SK-N-SH (cell line): ENCODE results near the gene PCGF3.

Source experiments
- CHD2 ChIP-seq: fragments of 150-350 bp; IDR thresholded peaks from 2 replicates; pipeline ENCODE4 v1.6.1; 2018; ENCODE audit warnings: low read length; ENCODE audit not compliant: partially characterized antibody
- EP300 ChIP-seq, 2 experiments: IDR thresholded peaks; 2 replicates each; pipeline versions ENCODE4 v1.4.0 to v1.6.1; 2012; ENCODE audit warnings: borderline replicate concordance in 1 of 2, low read depth in 1 of 2, low read length in 1 of 2
- EZH2phosphoT487 ChIP-seq: fragments of 200-600 bp; sonication (generic); IDR thresholded peaks from 2 replicates; pipeline ENCODE4 v1.6.1; 2017; ENCODE audit warnings: low read depth, mixed run types, mild to moderate bottlenecking, antibody characterized with exemption, moderate library complexity, borderline replicate concordance
- FOSL2 ChIP-seq: IDR thresholded peaks from 2 replicates; pipeline ENCODE4 v1.4.0; 2012; ENCODE audit warnings: low read depth, mild to moderate bottlenecking, moderate library complexity, borderline replicate concordance
- GABPA ChIP-seq: IDR thresholded peaks from 2 replicates; pipeline ENCODE4 v1.4.0; 2012; ENCODE audit warnings: low read depth, mild to moderate bottlenecking
- JUND ChIP-seq: IDR thresholded peaks from 2 replicates; pipeline ENCODE4 v1.4.0; 2012
- RFX5 ChIP-seq: IDR thresholded peaks from 2 replicates; pipeline ENCODE4 v1.6.1; 2012; ENCODE audit warnings: mild to moderate bottlenecking, improper control_type of control experiment, low read length
- TAF1 ChIP-seq: IDR thresholded peaks from 2 replicates; pipeline ENCODE4 v1.6.1; 2012; ENCODE audit warnings: low read depth, mild to moderate bottlenecking, low read length, moderate library complexity, borderline replicate concordance
- TF ChIP-seq, protein P1 (sequence below): fragments of 200-600 bp; sonication (generic); IDR thresholded peaks from 2 replicates; pipeline ENCODE4 v1.6.1; 2017; ENCODE audit warnings: antibody characterized with exemption, mild to moderate bottlenecking, moderate library complexity
- TF ChIP-seq, protein P2 (sequence below): IDR thresholded peaks from 2 replicates; pipeline ENCODE4 v1.4.0; 2012; ENCODE audit warnings: low read depth
- TF ChIP-seq, protein P3 (sequence below): IDR thresholded peaks from 2 replicates; pipeline ENCODE4; 2012

DNA sequence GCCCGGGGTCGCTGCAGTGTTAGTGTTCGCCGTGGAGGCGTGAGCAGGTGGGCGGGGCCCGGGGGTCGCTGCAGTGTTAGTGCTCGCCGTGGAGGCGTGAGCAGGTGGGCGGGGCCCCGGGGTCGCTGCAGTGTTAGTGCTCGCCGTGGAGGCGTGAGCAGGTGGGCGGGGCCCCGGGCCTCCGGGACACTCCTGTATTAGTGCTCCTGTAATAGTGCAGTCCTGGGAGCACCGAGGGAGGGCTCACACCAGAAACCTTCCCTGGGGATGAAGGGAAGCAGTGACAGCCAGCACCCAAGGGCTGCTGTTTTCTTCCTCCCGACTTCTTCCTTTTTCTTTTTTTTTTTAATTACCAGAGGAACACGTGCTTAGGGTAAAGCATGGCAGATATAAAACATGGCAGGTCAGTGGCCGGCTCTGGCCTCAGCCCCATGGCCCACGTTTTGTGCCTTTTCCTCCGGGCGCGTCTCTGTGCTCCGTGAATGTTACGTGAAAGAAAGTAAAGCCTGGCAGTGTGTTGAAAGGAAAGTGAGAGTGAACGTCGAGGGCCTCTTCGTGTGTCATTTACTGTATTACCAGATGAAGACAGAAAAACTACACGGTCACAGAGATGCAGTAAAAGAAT lies 42.0 kb downstream of the PCGF3 start:
- TF ChIP-seq RFX5, result no peak
- TF ChIP-seq, protein P1, sequence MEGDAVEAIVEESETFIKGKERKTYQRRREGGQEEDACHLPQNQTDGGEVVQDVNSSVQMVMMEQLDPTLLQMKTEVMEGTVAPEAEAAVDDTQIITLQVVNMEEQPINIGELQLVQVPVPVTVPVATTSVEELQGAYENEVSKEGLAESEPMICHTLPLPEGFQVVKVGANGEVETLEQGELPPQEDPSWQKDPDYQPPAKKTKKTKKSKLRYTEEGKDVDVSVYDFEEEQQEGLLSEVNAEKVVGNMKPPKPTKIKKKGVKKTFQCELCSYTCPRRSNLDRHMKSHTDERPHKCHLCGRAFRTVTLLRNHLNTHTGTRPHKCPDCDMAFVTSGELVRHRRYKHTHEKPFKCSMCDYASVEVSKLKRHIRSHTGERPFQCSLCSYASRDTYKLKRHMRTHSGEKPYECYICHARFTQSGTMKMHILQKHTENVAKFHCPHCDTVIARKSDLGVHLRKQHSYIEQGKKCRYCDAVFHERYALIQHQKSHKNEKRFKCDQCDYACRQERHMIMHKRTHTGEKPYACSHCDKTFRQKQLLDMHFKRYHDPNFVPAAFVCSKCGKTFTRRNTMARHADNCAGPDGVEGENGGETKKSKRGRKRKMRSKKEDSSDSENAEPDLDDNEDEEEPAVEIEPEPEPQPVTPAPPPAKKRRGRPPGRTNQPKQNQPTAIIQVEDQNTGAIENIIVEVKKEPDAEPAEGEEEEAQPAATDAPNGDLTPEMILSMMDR, result no peak
- TF ChIP-seq, protein P2, sequence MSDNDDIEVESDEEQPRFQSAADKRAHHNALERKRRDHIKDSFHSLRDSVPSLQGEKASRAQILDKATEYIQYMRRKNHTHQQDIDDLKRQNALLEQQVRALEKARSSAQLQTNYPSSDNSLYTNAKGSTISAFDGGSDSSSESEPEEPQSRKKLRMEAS, result no peak
- TF ChIP-seq, protein P3, sequence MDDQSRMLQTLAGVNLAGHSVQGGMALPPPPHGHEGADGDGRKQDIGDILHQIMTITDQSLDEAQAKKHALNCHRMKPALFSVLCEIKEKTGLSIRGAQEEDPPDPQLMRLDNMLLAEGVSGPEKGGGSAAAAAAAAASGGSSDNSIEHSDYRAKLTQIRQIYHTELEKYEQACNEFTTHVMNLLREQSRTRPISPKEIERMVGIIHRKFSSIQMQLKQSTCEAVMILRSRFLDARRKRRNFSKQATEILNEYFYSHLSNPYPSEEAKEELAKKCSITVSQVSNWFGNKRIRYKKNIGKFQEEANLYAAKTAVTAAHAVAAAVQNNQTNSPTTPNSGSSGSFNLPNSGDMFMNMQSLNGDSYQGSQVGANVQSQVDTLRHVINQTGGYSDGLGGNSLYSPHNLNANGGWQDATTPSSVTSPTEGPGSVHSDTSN, result no peak
- no peak for TF ChIP-seq CHD2
- no peak for TF ChIP-seq EZH2phosphoT487
- TF ChIP-seq EP300 (IDR thresholded peaks at IDR 0.05; ENCODE audit: borderline replicate concordance in 1 of 2, low read depth in 1 of 2, low read length in 1 of 2), result no peak
- TF ChIP-seq JUND, result no peak
- TF ChIP-seq FOSL2, result no peak
- TF ChIP-seq GABPA, result no peak
- no peak for TF ChIP-seq TAF1
